Stimulated activated CD8-positive, alpha-beta memory T cell treated with anti-CD3 and anti-CD28 coated beads, Interleukin-4, amount 100 ng/mL, for 4 hours (primary cell): ENCODE measurements around the gene PRKCQ.
A peak's percentile ranks its signal among the peaks of the same experiment; 100 is the strongest.
"Not testable (repeated sequence)": the region's sequence is repeated elsewhere in the genome, so short reads cannot be mapped to it uniquely, and the experiment has no call there.

Experiments
- DNase-seq, 2 donors: peaks; one replicate each; pipeline ENCODE4 v3.0.0-alpha.2; 2020; ENCODE audit warnings: low read depth in 2 of 2, low spot score in 1 of 2

Gene PRKCQ

GRCh38 chr10:6390213-6390845 is 189.7 kb downstream of the PRKCQ start:
- no peak for DNase-seq

GRCh38 chr10:6388261-6388893 is 191.7 kb downstream of the PRKCQ start:
- DNase-seq: no peak

GRCh38 chr10:6386960-6387359 is 193.1 kb downstream of the PRKCQ start:
- DNase-seq: no peak

- no peak for DNase-seq
These were observed 193.7 kb downstream of the PRKCQ start for GRCh38 chr10:6386346-6386745.

GRCh38 chr10:6385665-6386064 is 194.4 kb downstream of the PRKCQ start:
- DNase-seq: no peak

- DNase-seq: no peak
These were observed 195.2 kb downstream of the PRKCQ start for GRCh38 chr10:6384847-6385246.

- no peak for DNase-seq
These were observed 196.0 kb downstream of the PRKCQ start for GRCh38 chr10:6384031-6384430.

- no peak for DNase-seq
These were observed 196.8 kb downstream of the PRKCQ start for GRCh38 chr10:6383096-6383812.

- DNase-seq: peak in 1 of 2 donors; percentile 2
These were observed 198.0 kb downstream of the PRKCQ start for GRCh38 chr10:6382081-6382480.

GRCh38 chr10:6380478-6380877 is 199.6 kb downstream of the PRKCQ start:
- not testable (repeated sequence) for DNase-seq

GRCh38 chr10:6379015-6379776 is 200.9 kb downstream of the PRKCQ start:
- no peak for DNase-seq
